Stomach (tissue), 4 donors: Measurements from ENCODE around the gene SEC22C.

Experiments used
- CTCF ChIP-seq, 7 experiments: fragments of 450-650 bp in 4 of 7; fragments of 200-600 bp in 3 of 7; sonication (generic) in 3 of 7; IDR thresholded peaks; one replicate each; pipeline ENCODE4 v1.5.1; 2016 to 2019; ENCODE audit warnings: antibody characterized with exemption in 7 of 7, control low read depth in 2 of 7, mild to moderate bottlenecking in 1 of 7
- EP300 ChIP-seq: sonication (generic); formaldehyde crosslinking; IDR thresholded peaks from one replicate; pipeline ENCODE4 v1.6.1; 2017; ENCODE audit warnings: antibody characterized with exemption
- POLR2A ChIP-seq, 4 donors: fragments of 450-650 bp; IDR thresholded peaks; one replicate each; pipeline ENCODE4 v1.6.1; 2016; ENCODE audit warnings: antibody characterized with exemption in 4 of 4, control low read depth in 2 of 4, mild to moderate bottlenecking in 1 of 4, moderate library complexity in 1 of 4
- POLR2AphosphoS5 ChIP-seq, 3 donors: sonication (generic); formaldehyde crosslinking; IDR thresholded peaks; one replicate each; pipeline ENCODE4 v1.6.1; 2016; ENCODE audit warnings: antibody characterized with exemption in 3 of 3

GRCh38 chr3:42578054-42578453 is 3.7 kb downstream of the SEC22C start:
- TF ChIP-seq EP300 (no peak), CTCF (IDR thresholded peaks at IDR 0.05) (no peak), POLR2A (IDR thresholded peaks at IDR 0.05) (no peak), POLR2AphosphoS5 (IDR thresholded peaks at IDR 0.05) (no peak)
